ENCODE results near the gene ELFN1. TPM values are rescaled to one million over a fixed set of nuclear protein-coding genes. Genes with fewer than 3 reads are reported as not detected.

The ELFN1 gene
- total RNA-seq, 2 experiments from 2014 or later, result 0.20 to 0.36 TPM

GRCh38 chr7:1747004-1747801 lies 77.1 kb downstream of the ELFN1 start:
- intact Hi-C loops (cut with micrococcal nuclease), result no loop called here
- CTCF ChIA-PET, result no interaction called here
- Mint-ChIP-seq H3K4me1 (ENCODE audit: low read depth) (peaks cover 13% of the 10 kb centered on the region), H3K9me3 (no peaks in the 10 kb centered on the region), H3K36me3 (ENCODE audit: low read depth) (no peaks in the 10 kb centered on the region), H3K4me3 (no peak overlapping the region), H3K27me3 (no peaks in the 10 kb centered on the region), H3K27ac (no peak overlapping the region)
- no peak for DNase-seq
- no peak for TF ChIP-seq CTCF (IDR thresholded peaks at IDR 0.05)
- no peak for ATAC-seq
- POLR2A ChIA-PET, result no interaction called here

GRCh38 chr7:1748076-1748838 lies 78.2 kb downstream of the ELFN1 start:
- H3K4me3 Mint-ChIP-seq, result no peak overlapping the region
- no peak for ATAC-seq
- ChIA-PET POLR2A (no interaction called here), CTCF (no interaction called here)
- H3K27me3 Mint-ChIP-seq, result no peaks in the 10 kb centered on the region
- peak; percentile 19 for DNase-seq
- no peaks in the 10 kb centered on the region for H3K9me3 Mint-ChIP-seq
- intact Hi-C loops (cut with micrococcal nuclease), result no loop called here
- H3K36me3 Mint-ChIP-seq (ENCODE audit: low read depth), result no peaks in the 10 kb centered on the region
- no peak overlapping the region for H3K27ac Mint-ChIP-seq
- H3K4me1 Mint-ChIP-seq (ENCODE audit: low read depth), result peaks cover 13% of the 10 kb centered on the region
- no peak for TF ChIP-seq CTCF (IDR thresholded peaks at IDR 0.05)

DNA sequence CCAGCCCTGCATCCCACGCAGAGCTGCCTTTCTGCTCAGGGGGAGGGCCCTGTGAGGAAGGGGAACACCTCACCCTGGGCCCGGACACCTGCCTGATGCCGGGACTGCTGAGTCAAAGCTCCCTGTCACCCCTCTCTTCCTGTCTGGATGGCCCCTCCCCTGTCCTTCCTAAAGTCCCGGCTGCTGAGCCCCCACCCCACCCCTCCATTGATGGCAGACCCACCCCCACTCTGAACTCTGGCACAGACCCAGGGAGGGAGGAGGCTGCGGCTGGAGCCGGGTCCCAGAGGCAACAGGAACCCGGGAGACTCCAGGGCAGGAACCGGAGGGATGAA lies 78.7 kb downstream of the ELFN1 start:
- H3K4me3 Mint-ChIP-seq, result no peak overlapping the region
- H3K36me3 Mint-ChIP-seq (ENCODE audit: low read depth), result no peaks in the 10 kb centered on the region
- no peak for TF ChIP-seq CTCF (IDR thresholded peaks at IDR 0.05)
- DNase-seq (no peak), ATAC-seq (no peak)
- H3K9me3 Mint-ChIP-seq, result no peaks in the 10 kb centered on the region
- no peaks in the 10 kb centered on the region for H3K27me3 Mint-ChIP-seq
- ChIA-PET POLR2A (no interaction called here), CTCF (no interaction called here)
- peaks cover 17% of the 10 kb centered on the region for H3K4me1 Mint-ChIP-seq (ENCODE audit: low read depth)
- intact Hi-C loops (cut with micrococcal nuclease), result no loop called here
- H3K27ac Mint-ChIP-seq, result no peak overlapping the region

GRCh38 chr7:1749351-1749863 lies 79.3 kb downstream of the ELFN1 start:
- Mint-ChIP-seq H3K9me3 (no peaks in the 10 kb centered on the region), H3K4me1 (ENCODE audit: low read depth) (peaks cover 17% of the 10 kb centered on the region), H3K36me3 (ENCODE audit: low read depth) (no peaks in the 10 kb centered on the region), H3K27me3 (no peaks in the 10 kb centered on the region), H3K4me3 (no peak overlapping the region), H3K27ac (no peak overlapping the region)
- ATAC-seq, result no peak
- ChIA-PET CTCF (no interaction called here), POLR2A (interaction anchor here (0.6 kb wide), 1 partner anchor 836 kb away, joined by 3 read pairs; no protein-coding TSS in a partner anchor)
- intact Hi-C loops (cut with micrococcal nuclease), result no loop called here
- DNase-seq, result no peak
- no peak for TF ChIP-seq CTCF (IDR thresholded peaks at IDR 0.05)

Data from activated CD8-positive, alpha-beta T cell treated with anti-CD3 and anti-CD28 coated beads for 36 hours (primary cell).